HUDEP-2 (cell line): ENCODE results near the gene LRP4.
"Not testable (repeated sequence)": the region's sequence is repeated elsewhere in the genome, so short reads cannot be mapped to it uniquely, and the experiment has no call there.

Source experiments
- DNase-seq, 76 experiments: peaks; one replicate each; lab custom pipeline; 2025; ENCODE audit not compliant: unreplicated experiment in 76 of 76; lab: John Stamatoyannopoulos, UW

LRP4 gene

GRCh38 chr11:46928701-46929100 lies 10.4 kb upstream of the LRP4 start:
- not testable (repeated sequence) for DNase-seq

- not testable (repeated sequence) for DNase-seq
These were observed 9.6 kb upstream of the LRP4 start for GRCh38 chr11:46927928-46928327.

DNA sequence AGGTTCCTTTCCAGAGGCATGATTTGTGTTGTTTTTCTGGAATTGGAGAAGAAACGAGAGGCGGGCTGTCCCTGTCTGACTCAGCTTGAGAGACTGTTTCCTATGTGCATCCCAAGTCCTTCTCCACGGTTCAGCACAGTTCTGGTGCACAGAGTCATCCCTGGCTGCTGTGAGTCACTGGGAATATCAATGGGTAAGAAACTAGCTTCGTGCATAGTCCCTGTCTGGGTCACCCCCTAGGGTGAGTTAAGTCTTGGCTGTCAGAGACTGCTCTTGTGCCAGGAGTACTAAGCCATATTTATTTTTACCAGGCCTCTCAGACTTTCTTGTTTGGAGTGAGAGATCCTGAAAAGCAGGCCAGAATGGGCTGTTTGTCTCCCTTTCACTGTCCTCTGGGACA lies 2.4 kb upstream of the LRP4 start:
- no peak for DNase-seq

DNA sequence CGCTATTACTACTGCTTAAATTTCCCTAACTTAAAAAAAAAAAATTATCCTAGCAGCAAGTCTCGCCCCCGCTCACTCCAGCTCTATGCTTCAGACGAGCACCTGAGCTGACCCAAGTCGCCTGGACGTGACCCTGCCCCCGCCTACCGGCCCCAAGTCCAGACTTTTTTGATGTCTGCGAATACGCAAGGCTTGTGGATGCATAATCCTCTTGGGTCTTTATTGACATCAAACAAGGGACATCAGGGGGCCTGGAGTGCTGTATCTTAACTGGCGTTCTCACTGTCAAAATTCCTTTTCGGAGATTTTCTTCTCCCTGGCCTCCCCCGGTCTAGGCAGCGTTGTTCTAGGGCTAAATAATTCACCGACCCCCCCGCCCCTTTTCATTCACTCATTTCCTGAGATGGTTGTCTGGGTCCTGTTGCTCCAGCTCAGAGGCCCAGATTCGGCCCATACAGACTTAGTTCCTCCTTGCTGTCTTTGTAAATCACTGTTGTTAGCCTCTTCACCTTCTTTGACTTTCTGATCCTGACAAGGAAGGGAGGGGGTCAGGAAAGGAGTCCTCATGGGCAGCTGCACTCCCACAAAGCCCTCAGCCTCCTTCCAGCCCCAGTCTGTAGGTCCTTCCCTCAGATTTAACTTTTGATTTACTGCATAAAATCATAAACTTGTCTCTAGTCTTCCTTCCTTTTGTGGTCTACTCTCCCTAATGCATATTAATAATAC lies 601 bp upstream of the LRP4 start:
- no peak for DNase-seq

GRCh38 chr11:46917762-46918082 lies 628 bp downstream of the LRP4 start:
- no peak for DNase-seq

DNA sequence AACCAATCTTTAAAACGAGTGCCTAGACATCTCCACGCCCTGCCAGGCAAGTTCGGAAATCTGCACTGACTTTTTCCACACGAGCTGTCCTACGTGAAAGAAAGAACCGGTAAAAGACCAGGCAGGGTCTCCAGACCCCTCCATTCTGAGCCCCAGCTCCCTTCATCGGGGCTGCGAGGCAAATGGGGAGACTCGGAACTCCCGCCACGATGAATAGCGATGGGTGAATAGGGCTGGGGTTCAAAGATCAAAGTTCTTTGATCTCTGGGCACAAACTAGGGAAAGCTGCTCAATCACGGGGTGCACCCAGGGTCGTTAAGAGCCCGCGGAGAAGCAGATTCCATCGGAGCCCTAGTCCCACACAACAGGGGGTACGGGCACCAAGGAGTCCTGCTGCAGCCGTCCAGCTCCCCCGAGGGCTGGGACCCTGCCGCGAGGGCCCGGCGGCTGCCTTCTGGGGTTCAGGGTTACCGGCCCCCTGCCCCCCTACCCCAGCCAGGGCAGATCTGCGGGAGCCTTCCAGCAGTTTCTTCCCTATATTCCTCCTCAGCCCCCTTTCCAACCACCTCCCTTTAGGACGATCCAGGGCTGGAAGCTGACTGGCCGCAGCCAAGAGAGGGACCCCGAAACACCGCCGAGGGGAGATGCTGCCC lies 1.1 kb downstream of the LRP4 start:
- DNase-seq: no peak

DNA sequence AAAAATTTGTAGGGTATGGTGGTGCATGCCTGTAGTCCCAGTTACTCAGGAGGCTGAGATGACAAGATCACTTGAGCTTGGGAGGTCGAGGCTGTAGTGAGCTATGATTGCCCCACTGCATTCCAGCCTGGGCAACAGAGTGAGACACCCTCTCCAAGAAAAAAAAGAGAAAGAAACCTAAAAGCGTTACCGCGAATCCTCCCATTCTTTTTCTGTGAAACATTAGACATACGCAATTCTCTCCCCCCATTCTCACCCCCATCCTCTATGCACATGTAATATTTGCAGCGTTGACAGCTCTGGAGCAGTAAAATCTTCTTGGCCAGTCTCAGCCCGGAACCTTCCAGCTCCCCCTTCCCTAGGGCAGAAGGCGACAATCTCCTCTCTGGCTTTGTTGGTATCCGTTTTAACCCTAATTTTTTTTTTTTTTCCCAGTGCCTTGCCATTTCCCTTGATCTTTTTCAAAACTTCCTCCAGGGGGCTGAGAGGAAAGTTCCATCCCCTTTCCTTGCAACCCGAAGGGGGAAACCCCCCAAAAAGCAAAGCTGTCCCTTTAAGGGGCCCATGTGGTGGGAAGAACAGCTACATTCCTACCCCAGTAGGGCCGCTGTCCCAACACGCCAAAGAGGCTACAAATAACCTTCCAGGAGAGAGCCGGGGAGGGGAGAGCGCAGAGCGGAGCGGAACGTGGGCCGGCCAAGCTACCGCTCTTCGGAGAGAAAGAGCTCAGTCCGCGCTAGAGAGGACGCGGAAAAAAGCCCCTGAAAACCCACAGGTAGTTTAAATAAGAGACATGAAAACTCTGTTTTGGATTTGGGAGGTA lies 1.9 kb downstream of the LRP4 start:
- DNase-seq: peak in 1 of 76 experiments; percentile 9

GRCh38 chr11:46914910-46915309 lies 3.4 kb downstream of the LRP4 start:
- DNase-seq: peak in 1 of 76 experiments; percentile 5

DNA sequence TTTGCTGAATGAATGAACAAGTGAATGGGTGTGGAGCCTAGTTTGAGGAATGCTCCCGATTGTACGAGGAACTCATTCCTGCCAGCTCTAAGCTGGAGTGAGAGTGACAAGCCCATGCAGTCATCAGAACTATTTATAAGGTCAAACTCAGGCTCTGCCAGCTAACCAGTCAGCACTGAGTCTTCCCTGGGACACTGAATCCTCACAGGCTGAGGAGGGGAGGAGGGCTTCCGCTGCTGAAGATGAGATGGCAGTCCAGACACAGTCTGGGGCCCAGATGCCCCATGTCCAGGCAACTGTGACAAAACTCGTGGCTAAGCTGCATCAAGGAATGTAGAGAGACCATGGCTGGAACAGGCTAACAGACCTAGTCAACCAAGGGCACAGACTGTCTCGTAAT lies 4.0 kb downstream of the LRP4 start:
- no peak for DNase-seq

- no peak for DNase-seq
These were observed 4.9 kb downstream of the LRP4 start for GRCh38 chr11:46913484-46913883.

DNA sequence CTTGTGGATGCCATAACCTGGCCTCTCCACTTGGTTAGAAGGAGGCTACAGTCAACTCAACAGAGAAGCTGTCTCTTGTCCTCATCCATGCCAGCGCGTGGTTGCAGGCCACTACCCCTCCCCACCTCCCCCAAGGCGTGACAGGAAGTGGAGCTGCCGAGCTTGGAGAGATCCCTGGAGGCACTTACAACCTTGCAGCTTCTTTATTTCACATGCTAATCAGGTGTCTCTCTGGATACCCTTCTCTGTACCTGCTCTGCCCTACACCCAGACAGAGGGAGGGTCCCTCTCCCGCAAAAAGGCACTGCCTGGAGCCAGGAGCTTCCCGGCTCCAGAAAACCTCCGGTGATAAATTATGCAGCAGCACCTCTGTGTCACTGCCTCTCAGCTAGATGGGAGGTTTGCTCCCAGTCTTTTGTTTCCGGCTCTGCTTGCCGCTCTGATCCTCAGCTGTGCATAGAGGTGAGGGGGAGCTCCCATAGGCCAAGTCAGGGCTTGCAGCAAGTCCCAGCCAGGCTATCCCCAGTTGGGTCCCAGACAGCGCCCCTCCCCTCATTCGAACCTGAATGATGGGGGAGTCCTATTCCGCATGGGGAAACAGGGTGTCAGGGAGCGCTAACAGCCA lies 5.7 kb downstream of the LRP4 start:
- DNase-seq: no peak

DNA sequence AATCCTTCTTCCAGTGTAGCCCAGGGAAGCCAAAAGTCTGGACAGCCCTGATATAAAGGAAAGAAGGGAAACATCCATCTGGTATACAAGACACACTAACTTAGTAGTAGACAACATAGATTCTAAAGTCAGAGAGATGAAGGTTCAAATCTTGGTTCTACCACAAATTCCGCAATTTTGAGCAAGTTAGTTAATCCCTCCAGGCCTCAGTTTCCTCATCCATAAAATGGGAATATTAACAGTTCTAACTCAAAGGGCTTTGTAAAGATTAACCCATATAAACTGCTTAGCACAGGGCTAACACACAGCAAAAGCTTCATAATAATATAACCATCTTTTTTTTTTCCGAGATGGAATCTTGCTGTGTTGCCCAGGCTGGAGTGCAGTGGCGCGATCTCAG lies 10.7 kb downstream of the LRP4 start:
- DNase-seq: no peak

DNA sequence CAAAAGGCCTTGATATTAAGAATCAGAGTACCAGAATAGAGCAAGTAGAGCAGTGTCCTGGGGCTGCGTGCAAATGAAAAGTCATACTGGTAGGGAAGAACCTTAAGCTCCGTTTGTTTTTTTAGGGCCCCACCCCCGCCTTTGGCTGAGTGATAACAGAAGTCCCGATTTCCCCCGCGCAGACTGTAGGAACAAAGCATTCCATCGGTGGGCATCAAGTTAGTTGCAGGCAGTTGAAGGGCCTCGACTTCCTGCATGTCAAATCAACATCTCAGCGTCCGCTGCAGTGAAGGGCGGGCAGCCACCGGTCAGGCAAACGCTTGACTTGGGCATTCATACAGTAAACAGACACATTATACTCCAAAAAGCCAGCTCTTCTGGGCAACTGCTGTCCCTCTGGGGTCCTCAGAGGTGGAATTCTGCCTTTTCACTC lies 11.7 kb downstream of the LRP4 start:
- no peak for DNase-seq

- no peak for DNase-seq
These were observed 12.5 kb downstream of the LRP4 start for GRCh38 chr11:46905806-46906205.

GRCh38 chr11:46903846-46904245 lies 14.5 kb downstream of the LRP4 start:
- no peak for DNase-seq

DNA sequence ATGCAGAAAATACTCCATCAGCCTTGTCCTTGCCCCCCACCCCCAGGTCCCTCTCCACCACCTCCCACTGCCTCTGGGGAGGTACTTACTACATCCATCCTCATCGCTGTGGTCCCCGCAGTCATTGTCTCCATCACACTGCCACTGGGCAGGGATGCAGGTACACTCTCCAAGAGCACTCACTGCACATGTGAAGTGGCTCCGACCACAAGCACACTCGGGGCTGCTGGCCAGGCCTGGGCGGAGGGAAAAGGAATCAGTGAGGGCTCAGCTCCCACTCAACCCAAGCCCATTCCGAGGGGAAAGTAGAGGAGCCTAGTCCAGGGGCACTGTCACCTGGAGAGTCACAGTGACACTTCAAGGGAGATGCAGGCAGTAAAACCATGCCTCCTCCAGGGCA lies 15.7 kb downstream of the LRP4 start:
- DNase-seq: no peak

DNA sequence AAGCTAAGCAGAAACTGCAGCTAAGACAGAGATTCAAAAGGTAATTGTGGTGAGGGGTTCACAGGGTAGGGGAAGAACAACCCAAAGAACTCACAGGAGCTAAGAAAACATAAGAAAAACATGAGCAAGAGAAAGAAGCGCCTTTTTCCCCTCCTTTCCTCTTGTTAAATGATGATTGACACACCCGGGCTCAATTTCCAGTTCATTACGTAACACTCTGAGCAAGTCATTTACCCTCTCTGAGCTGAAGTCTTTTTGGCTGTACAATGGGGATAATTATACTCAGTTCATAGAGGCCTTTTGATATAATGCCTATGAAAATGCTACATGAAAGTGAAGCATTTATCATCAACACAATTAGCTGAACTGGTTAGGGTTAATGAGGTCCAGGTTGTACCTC lies 17.2 kb downstream of the LRP4 start:
- no peak for DNase-seq

DNA sequence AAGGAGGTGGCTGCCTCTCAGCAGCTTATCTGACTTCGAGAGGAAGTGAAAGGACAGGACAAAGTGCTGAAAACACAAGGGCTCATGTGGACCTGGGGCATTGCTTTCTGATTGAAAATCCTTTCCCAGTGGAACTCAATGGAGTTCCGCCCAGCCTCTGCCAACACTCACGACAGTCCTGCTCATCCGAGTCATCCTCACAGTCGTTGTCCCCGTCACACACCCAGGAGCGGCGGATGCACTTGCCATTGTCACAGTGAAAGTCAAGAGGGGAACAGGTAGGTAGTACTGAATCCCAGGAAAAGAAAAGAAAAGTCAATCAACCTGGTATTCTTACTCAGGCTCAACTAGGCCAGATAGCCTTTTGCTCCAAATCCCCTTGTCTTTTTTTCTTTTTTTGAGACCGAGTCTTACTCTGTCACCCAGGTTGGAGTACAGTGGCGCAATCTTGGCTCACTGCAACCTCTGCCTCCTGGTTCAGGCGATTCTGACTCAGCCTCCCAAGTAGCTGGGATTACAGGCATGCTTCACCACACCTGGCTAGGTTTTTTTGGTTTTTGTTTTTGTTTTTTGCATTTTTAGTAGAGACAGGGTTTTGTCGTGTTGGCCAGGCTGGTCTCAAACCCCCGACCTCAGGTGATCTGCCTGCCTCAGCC lies 18.1 kb downstream of the LRP4 start:
- DNase-seq: no peak

- DNase-seq: no peak
These were observed 18.8 kb downstream of the LRP4 start for GRCh38 chr11:46899501-46900025.

DNA sequence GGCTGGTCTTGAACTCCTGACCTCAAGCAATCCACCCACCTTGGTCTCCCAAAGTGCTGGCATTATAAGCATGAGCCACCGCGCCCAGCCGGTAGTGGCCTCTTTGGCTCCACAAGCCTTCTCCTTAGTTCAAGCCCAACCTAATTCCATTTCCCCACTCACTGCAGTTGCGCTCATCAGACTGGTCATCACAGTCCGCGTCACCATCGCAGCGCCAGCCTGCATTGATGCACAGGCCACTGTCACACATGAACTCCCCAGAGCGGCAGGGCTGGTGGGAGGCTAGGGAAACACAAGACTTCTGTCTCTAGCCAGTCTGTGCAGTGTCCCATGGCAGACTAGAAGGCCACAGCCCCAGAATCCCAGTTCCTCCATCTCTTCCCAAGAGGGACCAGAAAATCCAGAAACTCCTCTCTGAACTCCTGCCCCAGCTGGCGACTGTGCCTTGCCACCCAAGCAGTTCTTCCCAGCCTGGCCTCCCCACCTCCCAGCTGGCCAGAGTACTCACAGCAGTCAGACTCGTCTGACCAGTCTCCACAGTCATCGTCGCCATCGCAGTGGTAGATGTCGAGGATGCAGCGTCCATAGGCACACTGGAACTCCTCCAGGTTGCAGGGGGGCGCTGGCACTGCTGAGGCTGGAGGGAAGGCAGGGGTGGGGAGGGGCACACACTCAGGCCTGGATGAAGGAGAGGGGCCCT lies 19.8 kb downstream of the LRP4 start:
- no peak for DNase-seq
